GM10847 (cell line): ENCODE measurements around the gene ZC3H8.

Source experiments
- POLR2A ChIP-seq: IDR thresholded peaks from 2 replicates; pipeline ENCODE4 v1.6.1; 2011; ENCODE audit not compliant: insufficient read length; ENCODE audit errors: extremely low read depth

ZC3H8 gene

GRCh38 chr2:112268547-112268946, 13.7 kb upstream of the ZC3H8 start:
- TF ChIP-seq POLR2A, result no peak

- no peak for TF ChIP-seq POLR2A
These were observed 8.0 kb upstream of the ZC3H8 start for GRCh38 chr2:112262876-112263275.

GRCh38 chr2:112260295-112260625, 5.4 kb upstream of the ZC3H8 start:
- no peak for TF ChIP-seq POLR2A

GRCh38 chr2:112259509-112260294, 4.9 kb upstream of the ZC3H8 start:
- no peak for TF ChIP-seq POLR2A

GRCh38 chr2:112257575-112257974, 2.7 kb upstream of the ZC3H8 start:
- no peak for TF ChIP-seq POLR2A

- no peak for TF ChIP-seq POLR2A
These were observed 1.8 kb upstream of the ZC3H8 start for GRCh38 chr2:112256654-112257053.

GRCh38 chr2:112255875-112256274, 1.0 kb upstream of the ZC3H8 start:
- TF ChIP-seq POLR2A, result no peak

- no peak for TF ChIP-seq POLR2A
These were observed 1.5 kb downstream of the ZC3H8 start for GRCh38 chr2:112253261-112253815.

- TF ChIP-seq POLR2A, result no peak
These were observed 3.6 kb downstream of the ZC3H8 start for GRCh38 chr2:112251271-112251670.

GRCh38 chr2:112244854-112245253, 10.0 kb downstream of the ZC3H8 start:
- no peak for TF ChIP-seq POLR2A

GRCh38 chr2:112243233-112243632, 11.6 kb downstream of the ZC3H8 start:
- TF ChIP-seq POLR2A, result no peak

GRCh38 chr2:112242384-112242783, 12.5 kb downstream of the ZC3H8 start:
- no peak for TF ChIP-seq POLR2A

GRCh38 chr2:112239862-112240261, 15.0 kb downstream of the ZC3H8 start:
- no peak for TF ChIP-seq POLR2A

- no peak for TF ChIP-seq POLR2A
These were observed 24.5 kb downstream of the ZC3H8 start for GRCh38 chr2:112230371-112230770.

- TF ChIP-seq POLR2A, result no peak
These were observed 25.5 kb downstream of the ZC3H8 start for GRCh38 chr2:112229348-112229747.

GRCh38 chr2:112220831-112221230, 34.0 kb downstream of the ZC3H8 start:
- TF ChIP-seq POLR2A, result no peak

- TF ChIP-seq POLR2A, result no peak
These were observed 34.7 kb downstream of the ZC3H8 start for GRCh38 chr2:112220186-112220585.
